Measurements from ENCODE around the gene GTF2H4.

- TF ChIP-seq, protein P1, sequence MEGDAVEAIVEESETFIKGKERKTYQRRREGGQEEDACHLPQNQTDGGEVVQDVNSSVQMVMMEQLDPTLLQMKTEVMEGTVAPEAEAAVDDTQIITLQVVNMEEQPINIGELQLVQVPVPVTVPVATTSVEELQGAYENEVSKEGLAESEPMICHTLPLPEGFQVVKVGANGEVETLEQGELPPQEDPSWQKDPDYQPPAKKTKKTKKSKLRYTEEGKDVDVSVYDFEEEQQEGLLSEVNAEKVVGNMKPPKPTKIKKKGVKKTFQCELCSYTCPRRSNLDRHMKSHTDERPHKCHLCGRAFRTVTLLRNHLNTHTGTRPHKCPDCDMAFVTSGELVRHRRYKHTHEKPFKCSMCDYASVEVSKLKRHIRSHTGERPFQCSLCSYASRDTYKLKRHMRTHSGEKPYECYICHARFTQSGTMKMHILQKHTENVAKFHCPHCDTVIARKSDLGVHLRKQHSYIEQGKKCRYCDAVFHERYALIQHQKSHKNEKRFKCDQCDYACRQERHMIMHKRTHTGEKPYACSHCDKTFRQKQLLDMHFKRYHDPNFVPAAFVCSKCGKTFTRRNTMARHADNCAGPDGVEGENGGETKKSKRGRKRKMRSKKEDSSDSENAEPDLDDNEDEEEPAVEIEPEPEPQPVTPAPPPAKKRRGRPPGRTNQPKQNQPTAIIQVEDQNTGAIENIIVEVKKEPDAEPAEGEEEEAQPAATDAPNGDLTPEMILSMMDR (IDR thresholded peaks at IDR 0.05; ENCODE audit: insufficient read depth, low read length, poor library complexity, severe bottlenecking): no peak
- TF ChIP-seq EZH2phosphoT487 (conservative IDR thresholded peaks at IDR 0.05; ENCODE audit: low read length): no peak
Observed at GRCh38 chr6:30960907-30961673, 53.1 kb downstream of the GTF2H4 start.

All from SU-DHL-6 (cell line).